H1 (cell line): ENCODE results near the gene ARHGEF11. TPM values are rescaled to one million over a fixed set of nuclear protein-coding genes. Genes with fewer than 3 reads are reported as not detected.

Experiments used
- CTCF ChIA-PET: fragments of 300-600 bp; sonication (Branson Sonifier 250); formaldehyde crosslinking; loops from one replicate; lab custom pipeline; 2021; ENCODE audit not compliant: partially characterized antibody; lab: Charles Lee
- POLR2A ChIA-PET: fragments of 300-600 bp; sonication (Branson Sonifier 250); formaldehyde crosslinking; loops from one replicate; lab custom pipeline; 2021; ENCODE audit warnings: inconsistent platforms; ENCODE audit not compliant: partially characterized antibody; lab: Charles Lee
- DNase-seq, 2 experiments: peaks; one replicate each; pipeline versions ENCODE4 v3.0.0 to v3.0.0-alpha.2; 2010 to 2022; ENCODE audit warnings: low spot score in 2 of 2, low read depth in 1 of 2, mixed read lengths in 1 of 2
- FAIRE-seq: peaks from 2 replicates; lab custom pipeline; 2011; peaks lifted over from hg19 to GRCh38; lab: Jason Lieb, UNC
- H2AFZ ChIP-seq: 2 replicates; pipeline ENCODE4 v1.8.1; 2012; ENCODE audit warnings: low read length, inconsistent platforms
- H2AK5ac ChIP-seq: 2 replicates; pipeline ENCODE4 v1.6.1; 2013; ENCODE audit warnings: low read depth, low read length
- H2BK120ac ChIP-seq: replicated peaks from 2 replicates; pipeline ENCODE3; 2013; ENCODE audit warnings: low read depth, low read length, inconsistent platforms
- H2BK12ac ChIP-seq: 2 replicates; pipeline ENCODE4 v1.6.1; 2013; ENCODE audit warnings: low read depth, low read length
- H2BK15ac ChIP-seq: 2 replicates; pipeline ENCODE4 v1.6.1; 2013; ENCODE audit warnings: low read length
- H2BK20ac ChIP-seq: 2 replicates; pipeline ENCODE4 v1.6.1; 2013; ENCODE audit warnings: low read length
- H2BK5ac ChIP-seq: 2 replicates; pipeline ENCODE4 v1.6.1; 2013; ENCODE audit warnings: low read depth, low read length
- H3K14ac ChIP-seq: 2 replicates; pipeline ENCODE4 v1.6.1; 2013; ENCODE audit warnings: inconsistent platforms; ENCODE audit not compliant: insufficient read length
- H3K18ac ChIP-seq: 2 replicates; pipeline ENCODE4 v1.6.1; 2013; ENCODE audit warnings: low read length; ENCODE audit errors: extremely low read depth
- H3K23ac ChIP-seq: 2 replicates; pipeline ENCODE4 v1.6.1; 2013; ENCODE audit warnings: inconsistent platforms; ENCODE audit not compliant: insufficient read length
- H3K23me2 ChIP-seq: 2 replicates; pipeline ENCODE4 v1.6.1; 2013; ENCODE audit warnings: low read depth, low read length
- H3K27ac ChIP-seq: 2 replicates; pipeline ENCODE4 v1.6.1; 2011; ENCODE audit warnings: low read depth, low read length, inconsistent platforms
- H3K27me3 ChIP-seq, 4 experiments: replicated peaks in 1 of 4; 1 replicate in 1 of 4; 2 replicates in 3 of 4; pipeline versions ENCODE4 v1.6.1 to v1.8.1; 2011 to 2013; ENCODE audit warnings: low read length in 3 of 4, mild to moderate bottlenecking in 3 of 4, inconsistent platforms in 2 of 4, mixed read lengths in 2 of 4, moderate library complexity in 1 of 4; ENCODE audit not compliant: control insufficient read depth in 3 of 4, insufficient read depth in 3 of 4; ENCODE audit errors: extremely low read depth in 1 of 4
- H3K36me3 ChIP-seq, 4 experiments: 2 replicates each; pipeline versions ENCODE4 v1.6.1 to v1.8.1; 2011 to 2013; ENCODE audit warnings: mild to moderate bottlenecking in 4 of 4, low read length in 3 of 4, moderate library complexity in 2 of 4, control low read depth in 1 of 4, inconsistent platforms in 1 of 4; ENCODE audit not compliant: insufficient read depth in 4 of 4, control insufficient read depth in 2 of 4
- H3K4ac ChIP-seq: replicated peaks from 2 replicates; pipeline ENCODE3; 2013; ENCODE audit warnings: low read length, low read depth, mixed read lengths, inconsistent platforms; ENCODE audit not compliant: insufficient read length
- H3K4me1 ChIP-seq, 4 experiments: replicated peaks in 1 of 4; 1 replicate in 1 of 4; 2 replicates in 3 of 4; pipeline versions ENCODE4 v1.6.1 to v1.8.1; 2011 to 2013; ENCODE audit warnings: low read length in 3 of 4, inconsistent platforms in 2 of 4, mixed read lengths in 1 of 4; ENCODE audit not compliant: insufficient read depth in 4 of 4, control insufficient read depth in 3 of 4
- H3K4me2 ChIP-seq, 2 experiments: 2 replicates each; pipeline versions ENCODE4 v1.6.1 to v1.8.1; 2011 to 2013; ENCODE audit warnings: low read depth in 2 of 2, low read length in 2 of 2, control low read depth in 1 of 2, inconsistent platforms in 1 of 2, mild to moderate bottlenecking in 1 of 2; ENCODE audit not compliant: insufficient read depth in 1 of 2
- H3K4me3 ChIP-seq, 4 experiments: fragments of 200-600, 300-600 bp in 1 of 4; sonication (generic), shearing (Covaris generic), sonication (Bioruptor Twin) in 1 of 4; 2 replicates each; pipeline versions ENCODE4 v1.5.1 to v1.8.1; 2011 to 2016; ENCODE audit warnings: low read length in 4 of 4, low read depth in 3 of 4, control low read depth in 2 of 4, inconsistent platforms in 2 of 4, mild to moderate bottlenecking in 2 of 4, mixed read lengths in 1 of 4, moderate library complexity in 1 of 4; ENCODE audit not compliant: insufficient read depth in 2 of 4; ENCODE audit errors: extremely low read depth in 1 of 4
- H3K56ac ChIP-seq: replicated peaks from 2 replicates; pipeline ENCODE3; 2013; ENCODE audit warnings: low read depth, mild to moderate bottlenecking, mixed read lengths, low read length, inconsistent platforms; ENCODE audit not compliant: insufficient read length
- H3K79me1 ChIP-seq: 2 replicates; pipeline ENCODE4 v1.6.1; 2013; ENCODE audit warnings: low read depth, low read length, control low read depth
- H3K79me2 ChIP-seq, 2 experiments: 2 replicates each; pipeline versions ENCODE4 v1.6.1 to v1.8.1; 2012 to 2013; ENCODE audit warnings: low read length in 2 of 2, mild to moderate bottlenecking in 2 of 2, inconsistent platforms in 1 of 2; ENCODE audit not compliant: insufficient read depth in 2 of 2, control insufficient read depth in 1 of 2
- H3K9ac ChIP-seq, 4 experiments: replicated peaks in 1 of 4; 1 replicate in 1 of 4; 2 replicates in 3 of 4; pipeline versions ENCODE4 v1.6.1 to v1.8.1; 2011 to 2013; ENCODE audit warnings: low read depth in 3 of 4, low read length in 3 of 4, control low read depth in 2 of 4, mild to moderate bottlenecking in 2 of 4, moderate library complexity in 2 of 4, inconsistent platforms in 1 of 4; ENCODE audit errors: extremely low read depth in 1 of 4
- H3K9me3 ChIP-seq, 2 experiments: 2 replicates each; pipeline versions ENCODE4 v1.6.1 to v1.8.1; 2012 to 2013; ENCODE audit warnings: mild to moderate bottlenecking in 2 of 2, moderate library complexity in 2 of 2, control low read depth in 1 of 2, inconsistent platforms in 1 of 2, low read depth in 1 of 2, low read length in 1 of 2, mixed read lengths in 1 of 2; ENCODE audit not compliant: insufficient read depth in 2 of 2
- H4K20me1 ChIP-seq, 2 experiments: replicated peaks in 1 of 2; 2 replicates each; pipeline versions ENCODE3 to v1.8.1; 2011 to 2013; ENCODE audit warnings: inconsistent platforms in 2 of 2, low read length in 2 of 2, mild to moderate bottlenecking in 1 of 2; ENCODE audit not compliant: insufficient read depth in 2 of 2, control insufficient read depth in 1 of 2
- H4K5ac ChIP-seq: 2 replicates; pipeline ENCODE4 v1.6.1; 2013; ENCODE audit warnings: low read length, low read depth, mixed read lengths, inconsistent platforms; ENCODE audit not compliant: insufficient read length
- H4K8ac ChIP-seq: 2 replicates; pipeline ENCODE4 v1.8.0; 2013; ENCODE audit warnings: mild to moderate bottlenecking, moderate library complexity, low read length, inconsistent platforms; ENCODE audit not compliant: insufficient read depth; ENCODE audit errors: extremely low read depth
- H4K91ac ChIP-seq: replicated peaks from 2 replicates; pipeline ENCODE3; 2013; ENCODE audit warnings: low read length, mixed read lengths, inconsistent platforms; ENCODE audit not compliant: insufficient read length
- BACH1 ChIP-seq: IDR thresholded peaks from 2 replicates; pipeline ENCODE4 v1.6.1; 2012; ENCODE audit warnings: low read length, improper control_type of control experiment
- BRCA1 ChIP-seq: IDR thresholded peaks from 2 replicates; pipeline ENCODE4 v1.6.1; 2012; ENCODE audit warnings: low read depth, low read length, improper control_type of control experiment
- CBX5 ChIP-seq: fragments of 300-800, 300-1000 bp; sonication (generic); IDR thresholded peaks from 2 replicates; pipeline ENCODE4 v1.7.1; 2016; ENCODE audit warnings: antibody characterized with exemption, low read length, low read depth
- CHD2 ChIP-seq: IDR thresholded peaks from 2 replicates; pipeline ENCODE4 v1.6.1; 2012; ENCODE audit warnings: low read length, improper control_type of control experiment
- HDAC2 ChIP-seq, 2 experiments: fragments of 300-600 bp in 1 of 2; sonication (generic) in 1 of 2; IDR thresholded peaks; 2 replicates each; pipeline ENCODE4 v1.6.1; 2011 to 2012; ENCODE audit warnings: low read depth in 2 of 2, low read length in 2 of 2, mild to moderate bottlenecking in 2 of 2, moderate library complexity in 2 of 2, borderline replicate concordance in 1 of 2, inconsistent platforms in 1 of 2
- HDAC6 ChIP-seq: IDR thresholded peaks from one replicate; pipeline ENCODE4 v1.7.1; 2012; ENCODE audit warnings: low read depth, mild to moderate bottlenecking, inconsistent platforms, low read length, moderate library complexity
- KDM1A ChIP-seq: fragments of 200-600, 300-600 bp; sonication (generic); IDR thresholded peaks from 2 replicates; pipeline ENCODE4 v1.7.1; 2016; ENCODE audit warnings: mild to moderate bottlenecking, low read length, borderline replicate concordance
- SAP30 ChIP-seq: fragments of 300-600 bp; sonication (generic); IDR thresholded peaks from 2 replicates; pipeline ENCODE4 v1.7.1; 2012; ENCODE audit warnings: low read length, moderate library complexity, mild to moderate bottlenecking, inconsistent platforms; ENCODE audit not compliant: insufficient read depth, insufficient replicate concordance
- SIRT6 ChIP-seq: IDR thresholded peaks from one replicate; pipeline ENCODE4 v1.7.1; 2012; ENCODE audit warnings: low read length, inconsistent platforms
- SP4 ChIP-seq: IDR thresholded peaks from 2 replicates; pipeline ENCODE4 v1.6.1; 2012; ENCODE audit warnings: low read length, inconsistent platforms
- SUZ12 ChIP-seq: fragments of 200-600 bp; sonication (generic); IDR thresholded peaks from 2 replicates; pipeline ENCODE4 v1.6.1; 2012; ENCODE audit warnings: mild to moderate bottlenecking, inconsistent platforms, low read length, moderate library complexity, mixed read lengths
- TAF7 ChIP-seq: optimal IDR thresholded peaks from 2 replicates; pipeline ENCODE3; 2011; ENCODE audit warnings: low read depth, mild to moderate bottlenecking, inconsistent platforms, low read length, moderate library complexity, borderline replicate concordance
- whole genome bisulfite sequencing, 2 experiments: shearing (Covaris generic) in 1 of 2; methylation state at CpG; one replicate each; pipeline versions ENCODE4 v1.1.6 to v1.1.7; 2013 to 2015; ENCODE audit warnings: low lambda C conversion rate in 2 of 2, mixed read lengths in 2 of 2, inconsistent platforms in 1 of 2, low coverage in 1 of 2, missing lambda C conversion rate in 1 of 2; ENCODE audit not compliant: insufficient replicate concordance in 2 of 2, insufficient coverage in 1 of 2, insufficient read length in 1 of 2; ENCODE audit errors: extremely low coverage in 1 of 2, missing lambda C conversion rate in 1 of 2; 5-methylcytosine and 5-hydroxymethylcytosine counted together
- polyA plus RNA-seq, 7 experiments: library from polyadenylated mRNA; depleted of rRNA in 3 of 7; stranded (reverse) in 5 of 7; unstranded in 2 of 7; fragments of >200 nt in 5 of 7; fragments of 200-250 nt in 2 of 7; gene quantifications; 1 replicate in 5 of 7; 2 replicates in 1 of 7; 4 replicates in 1 of 7; pipeline versions ENCODE4 v1.2.1 to v1.2.3, GENCODE V29; 2011 to 2013; ENCODE audit warnings: missing spikeins in 2 of 7, mixed read lengths in 2 of 7
- total RNA-seq: library from RNA; stranded (reverse); fragmentation: NEBNext Ultra II Directional; extraction: Animal tissue kit (Norgen Biotek cat#: 25700); gene quantifications from 2 replicates; pipeline ENCODE4 v1.2.1, GENCODE V29; 2021
- TF ChIP-seq, protein P1 (sequence below): IDR thresholded peaks from 2 replicates; pipeline ENCODE4 v1.6.1; 2012; ENCODE audit warnings: inconsistent platforms

ARHGEF11 gene
- total and polyA plus RNA-seq, 2 of the 8 experiments (the other 6 are each of a cell fraction or from before 2014, with no cell fraction given), result 19.9 to 33.1 TPM

- peaks cover 2 to 16% (median 6%) of the 10 kb centered on the region in 4 experiments for H3K4me1 ChIP-seq
- H2AFZ ChIP-seq, result no peak overlapping the region
- no peak overlapping the region for H4K8ac ChIP-seq
- no peak overlapping the region for H2BK5ac ChIP-seq
- H3K9ac ChIP-seq, result no peak overlapping the region
- peaks cover 8% of the 10 kb centered on the region; the same call in 1 of the 2 replicates for H3K23me2 ChIP-seq
- no peak overlapping the region for H4K91ac ChIP-seq
- H4K5ac ChIP-seq, result no peak overlapping the region
- H2BK12ac ChIP-seq, result no peak overlapping the region
- H4K20me1 ChIP-seq, result peaks cover 2 to 13% of the 10 kb centered on the region in 2 experiments
- no peak overlapping the region for H2AK5ac ChIP-seq
- no peak overlapping the region for H3K27ac ChIP-seq
- H3K36me3 ChIP-seq, result no peaks in the 10 kb centered on the region
- H2BK15ac ChIP-seq, result no peak overlapping the region
- no peaks in the 10 kb centered on the region for H3K79me1 ChIP-seq
- no peak overlapping the region for H3K14ac ChIP-seq
- ChIA-PET POLR2A (interaction anchor here (0.7 to 3.0 kb wide), 8 partner anchors 11 to 69 kb away, joined by 3 to 10 read pairs (median 4); partner anchors contain the start of genes INSRR and PEAR1), CTCF (interaction anchor here (0.7 to 11.8 kb wide), 30 partner anchors 9 to 285 kb away, joined by 3 to 287 read pairs (median 4); partner anchors contain the start of genes CRABP2, INSRR, ISG20L2 and METTL25B)
- H3K18ac ChIP-seq, result no peak overlapping the region
- WGBS, 2 experiments, result 26% methylated on average over 4 of the region's 4 CpGs; no CpG with 5 or more reads in 1 of the 2 experiments
- H3K9me3 ChIP-seq, result no peaks in the 10 kb centered on the region
- no peak for FAIRE-seq
- no peak overlapping the region for H3K4ac ChIP-seq
- no peak for DNase-seq
- peaks cover 44 to 64% (median 62%) of the 10 kb centered on the region in 4 experiments for H3K27me3 ChIP-seq
- peak overlapping the region in 2 of 4 experiments; percentile 58 to 70; a peak in 4 of 8 replicates for H3K4me3 ChIP-seq
- H3K23ac ChIP-seq, result no peak overlapping the region
- no peak overlapping the region for H2BK20ac ChIP-seq
- peak overlapping the region; percentile 72 to 96 for H3K4me2 ChIP-seq
- H2BK120ac ChIP-seq, result no peak overlapping the region
- no peaks in the 10 kb centered on the region for H3K79me2 ChIP-seq
- no peak overlapping the region for H3K56ac ChIP-seq
- TF ChIP-seq SIRT6 (no peak), CBX5 (no peak), SUZ12 (no peak), CHD2 (no peak), KDM1A (no peak), HDAC6 (no peak), BRCA1 (no peak), BACH1 (no peak), SP4 (no peak), TAF7 (no peak), HDAC2 (IDR thresholded peaks at IDR 0.05; ENCODE audit: borderline replicate concordance in 1 of 2, low read depth in 2 of 2, low read length in 2 of 2) (no peak), SAP30 (no peak)
- TF ChIP-seq, protein P1, sequence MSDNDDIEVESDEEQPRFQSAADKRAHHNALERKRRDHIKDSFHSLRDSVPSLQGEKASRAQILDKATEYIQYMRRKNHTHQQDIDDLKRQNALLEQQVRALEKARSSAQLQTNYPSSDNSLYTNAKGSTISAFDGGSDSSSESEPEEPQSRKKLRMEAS, result no peak
Measured at GRCh38 chr1:156928043-156928602, 117.4 kb downstream of the ARHGEF11 start.
